ENCODE results near the gene COG2. TPM values are rescaled to one million over a fixed set of nuclear protein-coding genes. Genes with fewer than 3 reads are reported as not detected.
"Not testable (repeated sequence)": the region's sequence is repeated elsewhere in the genome, so short reads cannot be mapped to it uniquely, and the experiment has no call there.

Gene COG2
- total RNA-seq, 1 donor from 2014 or later: 22.0 TPM

- H3K9me3 Mint-ChIP-seq (ENCODE audit: unreplicated experiment): no peaks in the 10 kb centered on the region
- no peaks in the 10 kb centered on the region for H3K36me3 Mint-ChIP-seq (ENCODE audit: unreplicated experiment)
- no peak overlapping the region for H3K27ac Mint-ChIP-seq (ENCODE audit: unreplicated experiment)
- H3K4me3 Mint-ChIP-seq (ENCODE audit: unreplicated experiment): no peak overlapping the region
- peaks cover 20% of the 10 kb centered on the region for H3K27me3 Mint-ChIP-seq (ENCODE audit: unreplicated experiment)
- no peak for DNase-seq (ENCODE audit: extremely low spot score, unreplicated experiment)
- TF ChIP-seq, protein P1, sequence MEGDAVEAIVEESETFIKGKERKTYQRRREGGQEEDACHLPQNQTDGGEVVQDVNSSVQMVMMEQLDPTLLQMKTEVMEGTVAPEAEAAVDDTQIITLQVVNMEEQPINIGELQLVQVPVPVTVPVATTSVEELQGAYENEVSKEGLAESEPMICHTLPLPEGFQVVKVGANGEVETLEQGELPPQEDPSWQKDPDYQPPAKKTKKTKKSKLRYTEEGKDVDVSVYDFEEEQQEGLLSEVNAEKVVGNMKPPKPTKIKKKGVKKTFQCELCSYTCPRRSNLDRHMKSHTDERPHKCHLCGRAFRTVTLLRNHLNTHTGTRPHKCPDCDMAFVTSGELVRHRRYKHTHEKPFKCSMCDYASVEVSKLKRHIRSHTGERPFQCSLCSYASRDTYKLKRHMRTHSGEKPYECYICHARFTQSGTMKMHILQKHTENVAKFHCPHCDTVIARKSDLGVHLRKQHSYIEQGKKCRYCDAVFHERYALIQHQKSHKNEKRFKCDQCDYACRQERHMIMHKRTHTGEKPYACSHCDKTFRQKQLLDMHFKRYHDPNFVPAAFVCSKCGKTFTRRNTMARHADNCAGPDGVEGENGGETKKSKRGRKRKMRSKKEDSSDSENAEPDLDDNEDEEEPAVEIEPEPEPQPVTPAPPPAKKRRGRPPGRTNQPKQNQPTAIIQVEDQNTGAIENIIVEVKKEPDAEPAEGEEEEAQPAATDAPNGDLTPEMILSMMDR (IDR thresholded peaks at IDR 0.05): no peak
- H3K4me1 Mint-ChIP-seq (ENCODE audit: unreplicated experiment): no peaks in the 10 kb centered on the region
Measured at GRCh38 chr1:230598745-230599144, 43.5 kb upstream of the COG2 start.

- Mint-ChIP-seq H3K4me3 (ENCODE audit: unreplicated experiment) (no peak overlapping the region), H3K4me1 (ENCODE audit: unreplicated experiment) (no peaks in the 10 kb centered on the region), H3K27me3 (ENCODE audit: unreplicated experiment) (peaks cover 18% of the 10 kb centered on the region), H3K36me3 (ENCODE audit: unreplicated experiment) (no peaks in the 10 kb centered on the region), H3K27ac (ENCODE audit: unreplicated experiment) (no peak overlapping the region), H3K9me3 (ENCODE audit: unreplicated experiment) (no peaks in the 10 kb centered on the region)
- DNase-seq (ENCODE audit: extremely low spot score, unreplicated experiment): no peak
- TF ChIP-seq, protein P1 (IDR thresholded peaks at IDR 0.05): no peak
Measured at GRCh38 chr1:230599926-230600656, 42.2 kb upstream of the COG2 start.

GRCh38 chr1:230600657-230601400, 41.5 kb upstream of the COG2 start:
- peaks cover 16% of the 10 kb centered on the region for H3K27me3 Mint-ChIP-seq (ENCODE audit: unreplicated experiment)
- H3K4me3 Mint-ChIP-seq (ENCODE audit: unreplicated experiment); H3K9me3 Mint-ChIP-seq (ENCODE audit: unreplicated experiment); H3K27ac Mint-ChIP-seq (ENCODE audit: unreplicated experiment); H3K4me1 Mint-ChIP-seq (ENCODE audit: unreplicated experiment); DNase-seq (ENCODE audit: extremely low spot score, unreplicated experiment); H3K36me3 Mint-ChIP-seq (ENCODE audit: unreplicated experiment): not testable (repeated sequence)

DNA sequence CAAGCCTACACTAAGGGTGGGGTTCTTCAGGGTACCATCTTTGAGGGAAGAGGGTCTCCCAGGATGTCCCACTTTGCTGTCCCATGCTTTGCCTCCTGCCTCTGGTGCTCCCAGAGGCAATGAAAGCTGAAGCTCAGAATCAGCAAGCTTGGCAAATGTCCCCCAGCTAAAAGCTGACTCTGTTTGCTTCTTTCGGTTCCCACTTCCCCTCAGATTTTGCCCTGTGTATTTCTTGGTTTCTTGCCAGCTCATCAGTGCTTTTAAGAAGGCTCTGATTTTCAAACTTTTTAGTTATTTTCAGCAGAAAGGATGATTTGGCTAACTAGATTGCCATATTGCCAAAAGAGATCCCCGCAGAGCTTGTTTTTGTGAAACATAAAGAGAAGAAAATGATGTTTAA, 33.1 kb upstream of the COG2 start:
- H3K27ac Mint-ChIP-seq (ENCODE audit: unreplicated experiment): no peak overlapping the region

GRCh38 chr1:230610589-230610988, 31.7 kb upstream of the COG2 start:
- Mint-ChIP-seq H3K36me3 (ENCODE audit: unreplicated experiment) (no peaks in the 10 kb centered on the region), H3K27ac (ENCODE audit: unreplicated experiment) (no peak overlapping the region), H3K4me3 (ENCODE audit: unreplicated experiment) (no peak overlapping the region), H3K27me3 (ENCODE audit: unreplicated experiment) (peaks cover 40% of the 10 kb centered on the region), H3K9me3 (ENCODE audit: unreplicated experiment) (no peaks in the 10 kb centered on the region), H3K4me1 (ENCODE audit: unreplicated experiment) (no peaks in the 10 kb centered on the region)
- DNase-seq (ENCODE audit: extremely low spot score, unreplicated experiment): no peak
- TF ChIP-seq, protein P1 (IDR thresholded peaks at IDR 0.05): no peak

More for the DNA sequence above, 33.1 kb upstream of the COG2 start:
- H3K4me3 Mint-ChIP-seq (ENCODE audit: unreplicated experiment): no peak overlapping the region
- peaks cover 32% of the 10 kb centered on the region for H3K27me3 Mint-ChIP-seq (ENCODE audit: unreplicated experiment)
- DNase-seq (ENCODE audit: extremely low spot score, unreplicated experiment): no peak
- no peaks in the 10 kb centered on the region for H3K9me3 Mint-ChIP-seq (ENCODE audit: unreplicated experiment)
- no peaks in the 10 kb centered on the region for H3K4me1 Mint-ChIP-seq (ENCODE audit: unreplicated experiment)
- TF ChIP-seq, protein P1 (IDR thresholded peaks at IDR 0.05): no peak
- H3K36me3 Mint-ChIP-seq (ENCODE audit: unreplicated experiment): no peaks in the 10 kb centered on the region
